ENCODE data around the gene MIF4GD. TPM values are rescaled to one million over a fixed set of nuclear protein-coding genes. Genes with fewer than 3 reads are reported as not detected.

MIF4GD gene
- polyA plus RNA-seq, 4 donors: 13.0 to 29.7 (median 22.9) TPM

DNA sequence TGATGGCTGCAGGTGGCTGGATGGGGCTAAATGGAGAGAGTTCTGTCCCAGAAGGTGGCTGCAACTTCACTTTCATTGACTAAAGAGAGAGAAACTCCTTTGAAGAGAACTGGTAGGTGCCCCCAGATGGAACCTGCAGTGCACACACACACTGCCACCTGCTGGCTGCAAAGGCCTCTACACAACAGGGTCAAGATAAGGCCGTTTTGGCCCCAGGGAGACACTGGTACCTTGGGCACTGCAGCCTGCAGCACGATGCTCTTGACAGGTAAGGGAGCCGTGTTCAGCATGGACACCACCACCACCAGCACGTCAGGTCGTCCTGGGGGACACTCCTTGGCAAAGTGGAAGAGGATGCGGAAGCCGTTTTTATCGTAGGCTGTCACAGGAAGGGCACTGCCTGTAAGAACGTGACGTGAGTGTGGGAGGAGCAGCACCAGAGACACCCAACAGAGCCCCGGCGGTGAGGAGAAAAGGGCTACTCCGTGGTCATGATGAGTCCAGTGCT, 32.3 kb downstream of the MIF4GD start:
- Histone ChIP-seq H3K27ac (ENCODE audit: low read depth in 1 of 3, low read length in 2 of 3) (peak overlapping the region in 1 of 3 donors; percentile 63), H3K36me3 (ENCODE audit: control insufficient read depth in 3 of 3, insufficient read depth in 2 of 3, low read depth in 1 of 3, low read length in 3 of 3) (peaks cover 19 to 95% (median 32%) of the 10 kb centered on the region in 3 donors), H3K4me1 (ENCODE audit: control insufficient read depth in 3 of 3, insufficient read depth in 2 of 3, low read depth in 1 of 3, low read length in 2 of 3) (peaks cover 0 to 36% (median 0%) of the 10 kb centered on the region in 3 donors), H3K9me3 (ENCODE audit: control insufficient read depth in 2 of 2, insufficient read depth in 1 of 2, low read depth in 1 of 2, low read length in 1 of 2) (no peaks in the 10 kb centered on the region), H3K4me3 (ENCODE audit: low read depth in 1 of 3, low read length in 3 of 3) (no peak overlapping the region), H3K27me3 (ENCODE audit: control insufficient read depth in 3 of 3, insufficient read depth in 3 of 3, low read length in 3 of 3) (no peaks in the 10 kb centered on the region)
- FAIRE-seq (no peak), DNase-seq (peak; percentile 67 to 79)
- WGBS, 3 donors: 50 to 55% (median 51%) methylated on average over 13 of the region's 13 CpGs

DNA sequence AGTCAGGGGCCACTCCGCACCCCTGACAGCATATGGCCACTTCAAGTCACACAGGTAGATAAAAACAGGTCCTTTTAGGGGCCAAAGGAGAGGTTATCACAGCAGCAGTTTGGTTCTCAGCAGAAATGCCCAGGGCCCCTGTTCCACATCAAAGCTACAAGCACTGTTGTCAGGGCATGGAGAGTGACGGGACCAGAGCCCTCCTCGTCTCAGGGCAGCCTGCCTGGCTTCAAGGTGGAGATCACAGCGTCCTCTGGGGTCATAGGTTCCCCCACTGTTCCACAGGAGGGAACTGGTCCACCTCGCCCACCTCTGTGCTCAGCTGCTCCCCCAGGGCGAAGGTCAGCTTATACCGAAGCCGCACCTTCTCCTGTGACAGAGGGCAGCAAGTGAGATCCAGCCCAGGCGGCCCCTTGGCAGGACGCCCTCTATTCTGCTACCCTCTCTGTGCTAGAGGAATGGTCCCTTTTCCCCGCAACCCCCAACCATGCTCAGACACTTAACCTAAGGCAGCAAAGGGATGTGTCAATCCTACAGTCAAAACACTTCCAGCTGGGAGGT, 32.9 kb downstream of the MIF4GD start:
- DNase-seq (peak; percentile 48 to 61), FAIRE-seq (no peak)
- 25 to 65% (median 49%) methylated on average over 11 of the region's 11 CpGs for WGBS, 3 donors
- H3K27me3 ChIP-seq (ENCODE audit: control insufficient read depth in 3 of 3, insufficient read depth in 3 of 3, low read length in 3 of 3): no peaks in the 10 kb centered on the region
- peaks cover 0 to 36% (median 0%) of the 10 kb centered on the region in 3 donors for H3K4me1 ChIP-seq (ENCODE audit: control insufficient read depth in 3 of 3, insufficient read depth in 2 of 3, low read depth in 1 of 3, low read length in 2 of 3)
- H3K4me3 ChIP-seq (ENCODE audit: low read depth in 1 of 3, low read length in 3 of 3): no peak overlapping the region
- H3K27ac ChIP-seq (ENCODE audit: low read depth in 1 of 3, low read length in 2 of 3): peak overlapping the region in 2 of 3 donors; percentile 3 to 63
- H3K9me3 ChIP-seq (ENCODE audit: control insufficient read depth in 2 of 2, insufficient read depth in 1 of 2, low read depth in 1 of 2, low read length in 1 of 2): no peaks in the 10 kb centered on the region
- H3K36me3 ChIP-seq (ENCODE audit: control insufficient read depth in 3 of 3, insufficient read depth in 2 of 3, low read depth in 1 of 3, low read length in 3 of 3): peaks cover 19 to 93% (median 27%) of the 10 kb centered on the region in 3 donors

- peaks cover 0 to 36% (median 0%) of the 10 kb centered on the region in 3 donors for H3K4me1 ChIP-seq (ENCODE audit: control insufficient read depth in 3 of 3, insufficient read depth in 2 of 3, low read depth in 1 of 3, low read length in 2 of 3)
- FAIRE-seq (no peak), DNase-seq (no peak)
- no peak overlapping the region for H3K4me3 ChIP-seq (ENCODE audit: low read depth in 1 of 3, low read length in 3 of 3)
- 79 to 91% (median 84%) methylated on average over 11 to 12 of the region's 12 CpGs for WGBS, 3 donors
- H3K36me3 ChIP-seq (ENCODE audit: control insufficient read depth in 3 of 3, insufficient read depth in 2 of 3, low read depth in 1 of 3, low read length in 3 of 3): peaks cover 25 to 93% (median 26%) of the 10 kb centered on the region in 3 donors
- no peaks in the 10 kb centered on the region for H3K9me3 ChIP-seq (ENCODE audit: control insufficient read depth in 2 of 2, insufficient read depth in 1 of 2, low read depth in 1 of 2, low read length in 1 of 2)
- H3K27me3 ChIP-seq (ENCODE audit: control insufficient read depth in 3 of 3, insufficient read depth in 3 of 3, low read length in 3 of 3): no peaks in the 10 kb centered on the region
- peak overlapping the region in 1 of 3 donors; percentile 63 for H3K27ac ChIP-seq (ENCODE audit: low read depth in 1 of 3, low read length in 2 of 3)
These were observed 33.7 kb downstream of the MIF4GD start for GRCh38 chr17:75237100-75238014.

DNA sequence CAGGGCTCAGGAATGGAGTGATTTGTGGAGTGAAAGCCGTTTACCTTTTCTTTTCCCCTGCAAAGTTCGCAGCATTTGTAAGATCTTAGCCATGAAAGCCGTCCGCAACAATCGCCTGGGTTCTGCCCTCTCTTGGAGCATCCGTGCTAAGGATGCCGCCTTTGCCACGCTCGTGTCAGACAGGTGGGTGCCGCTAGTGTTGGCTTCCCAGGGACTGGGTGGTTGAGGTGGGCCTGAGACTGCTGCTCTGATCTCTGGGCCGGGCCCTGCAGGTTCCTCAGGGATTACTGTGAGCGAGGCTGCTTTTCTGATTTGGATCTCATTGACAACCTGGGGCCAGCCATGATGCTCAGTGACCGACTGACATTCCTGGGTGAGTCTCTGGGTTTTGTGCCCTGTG, 38.2 kb downstream of the MIF4GD start:
- no peak overlapping the region for H3K4me3 ChIP-seq (ENCODE audit: low read depth in 1 of 3, low read length in 3 of 3)
- peaks cover 14 to 91% (median 33%) of the 10 kb centered on the region in 3 donors for H3K36me3 ChIP-seq (ENCODE audit: control insufficient read depth in 3 of 3, insufficient read depth in 2 of 3, low read depth in 1 of 3, low read length in 3 of 3)
- no peaks in the 10 kb centered on the region for H3K9me3 ChIP-seq (ENCODE audit: control insufficient read depth in 2 of 2, insufficient read depth in 1 of 2, low read depth in 1 of 2, low read length in 1 of 2)
- H3K4me1 ChIP-seq (ENCODE audit: control insufficient read depth in 3 of 3, insufficient read depth in 2 of 3, low read depth in 1 of 3, low read length in 2 of 3): peaks cover 0 to under 1% (median 0%) of the 10 kb centered on the region in 3 donors
- H3K27me3 ChIP-seq (ENCODE audit: control insufficient read depth in 3 of 3, insufficient read depth in 3 of 3, low read length in 3 of 3): no peaks in the 10 kb centered on the region
- FAIRE-seq (no peak), DNase-seq (no peak)
- WGBS, 3 donors: 96 to 97% (median 97%) methylated on average over 13 of the region's 13 CpGs
- H3K27ac ChIP-seq (ENCODE audit: low read depth in 1 of 3, low read length in 2 of 3): no peak overlapping the region

DNA sequence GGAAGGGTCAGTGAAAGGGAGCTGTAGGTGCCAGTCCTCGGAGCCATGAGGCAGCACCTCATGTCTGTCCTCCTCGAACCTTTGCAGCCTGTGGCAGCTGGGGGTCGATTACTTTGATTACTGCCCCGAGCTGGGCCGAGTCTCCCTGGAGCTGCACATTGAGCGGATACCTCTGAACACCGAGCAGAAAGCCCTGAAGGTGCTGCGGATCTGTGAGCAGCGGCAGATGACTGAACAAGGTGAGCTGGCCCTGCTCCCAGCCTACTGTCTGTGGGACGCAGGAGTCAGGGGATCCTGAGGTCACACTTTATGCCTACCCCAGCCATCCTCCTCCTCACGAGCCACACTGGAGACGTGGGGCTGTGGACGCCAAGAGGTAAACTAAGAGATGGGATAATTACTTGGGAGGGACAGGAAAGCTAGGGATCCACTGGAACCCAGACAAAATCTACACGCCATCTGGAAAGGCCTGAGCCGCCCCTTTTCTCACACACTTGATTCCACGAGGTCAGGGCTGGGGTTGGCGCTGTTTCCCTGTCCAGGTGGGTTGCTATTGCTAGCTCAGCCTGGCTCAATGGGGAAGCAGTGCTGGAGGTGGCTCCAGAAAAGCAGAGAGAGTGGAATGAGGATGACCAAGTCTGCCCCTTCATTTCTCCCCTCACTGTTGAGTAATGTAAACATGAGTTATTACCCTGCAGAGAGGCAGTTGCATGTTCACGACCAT, 39.1 kb downstream of the MIF4GD start:
- Histone ChIP-seq H3K36me3 (ENCODE audit: control insufficient read depth in 3 of 3, insufficient read depth in 2 of 3, low read depth in 1 of 3, low read length in 3 of 3) (peaks cover 9 to 89% (median 30%) of the 10 kb centered on the region in 3 donors), H3K27me3 (ENCODE audit: control insufficient read depth in 3 of 3, insufficient read depth in 3 of 3, low read length in 3 of 3) (no peaks in the 10 kb centered on the region), H3K9me3 (ENCODE audit: control insufficient read depth in 2 of 2, insufficient read depth in 1 of 2, low read depth in 1 of 2, low read length in 1 of 2) (no peaks in the 10 kb centered on the region), H3K4me3 (ENCODE audit: low read depth in 1 of 3, low read length in 3 of 3) (no peak overlapping the region), H3K27ac (ENCODE audit: low read depth in 1 of 3, low read length in 2 of 3) (no peak overlapping the region), H3K4me1 (ENCODE audit: control insufficient read depth in 3 of 3, insufficient read depth in 2 of 3, low read depth in 1 of 3, low read length in 2 of 3) (no peaks in the 10 kb centered on the region)
- no peak for FAIRE-seq
- WGBS, 3 donors: 90 to 93% (median 91%) methylated on average over 18 of the region's 18 CpGs
- no peak for DNase-seq

DNA sequence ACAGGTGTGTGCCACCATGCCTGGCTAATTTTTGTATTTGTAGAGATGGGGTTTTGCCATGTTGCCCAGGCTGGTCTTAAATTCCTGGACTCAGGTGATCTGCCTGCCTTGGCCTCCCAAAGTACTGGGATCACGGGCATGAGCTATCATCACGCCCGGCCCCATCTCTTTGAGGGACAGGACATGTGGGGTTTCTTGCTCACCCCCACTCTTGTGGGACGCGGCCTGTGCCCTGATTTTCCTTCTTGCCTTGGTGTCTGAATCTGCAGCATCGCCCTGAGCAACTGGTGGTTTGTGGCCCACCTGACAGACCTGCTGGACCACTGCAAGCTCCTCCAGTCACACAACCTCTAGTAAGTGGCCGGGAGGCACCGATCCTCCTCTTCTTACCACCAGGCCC, 40.0 kb downstream of the MIF4GD start:
- Histone ChIP-seq H3K36me3 (ENCODE audit: control insufficient read depth in 3 of 3, insufficient read depth in 2 of 3, low read depth in 1 of 3, low read length in 3 of 3) (peaks cover 8 to 92% (median 33%) of the 10 kb centered on the region in 3 donors), H3K4me3 (ENCODE audit: low read depth in 1 of 3, low read length in 3 of 3) (no peak overlapping the region), H3K9me3 (ENCODE audit: control insufficient read depth in 2 of 2, insufficient read depth in 1 of 2, low read depth in 1 of 2, low read length in 1 of 2) (no peaks in the 10 kb centered on the region), H3K27ac (ENCODE audit: low read depth in 1 of 3, low read length in 2 of 3) (no peak overlapping the region), H3K27me3 (ENCODE audit: control insufficient read depth in 3 of 3, insufficient read depth in 3 of 3, low read length in 3 of 3) (no peaks in the 10 kb centered on the region), H3K4me1 (ENCODE audit: control insufficient read depth in 3 of 3, insufficient read depth in 2 of 3, low read depth in 1 of 3, low read length in 2 of 3) (no peaks in the 10 kb centered on the region)
- DNase-seq (no peak), FAIRE-seq (no peak)
- 86 to 96% (median 96%) methylated on average over 8 of the region's 8 CpGs for WGBS, 3 donors

DNA sequence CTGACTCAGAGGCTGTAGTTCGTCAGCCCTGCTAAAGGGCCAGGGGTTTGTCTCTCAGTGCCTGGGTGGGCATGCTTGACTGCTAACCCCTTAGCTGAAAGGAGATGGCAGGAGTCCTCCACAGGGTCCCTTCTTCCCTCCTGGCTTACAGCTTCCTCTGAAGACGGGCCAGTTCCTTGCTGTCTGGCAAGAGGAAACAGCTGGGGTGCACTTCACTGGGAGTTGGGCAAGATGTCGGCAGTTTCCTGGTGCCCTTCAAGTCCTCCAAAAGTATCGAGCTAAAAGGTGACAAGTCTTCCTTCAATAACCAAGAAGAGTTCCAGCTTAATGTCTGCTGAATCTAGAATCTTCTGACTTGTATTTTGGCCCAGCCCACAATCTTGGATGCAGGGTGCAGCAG, 42.2 kb downstream of the MIF4GD start:
- peaks cover 14 to 93% (median 27%) of the 10 kb centered on the region in 3 donors for H3K36me3 ChIP-seq (ENCODE audit: control insufficient read depth in 3 of 3, insufficient read depth in 2 of 3, low read depth in 1 of 3, low read length in 3 of 3)
- 78 to 83% (median 83%) methylated on average over 4 of the region's 4 CpGs for WGBS, 3 donors
- no peaks in the 10 kb centered on the region for H3K9me3 ChIP-seq (ENCODE audit: control insufficient read depth in 2 of 2, insufficient read depth in 1 of 2, low read depth in 1 of 2, low read length in 1 of 2)
- H3K4me1 ChIP-seq (ENCODE audit: control insufficient read depth in 3 of 3, insufficient read depth in 2 of 3, low read depth in 1 of 3, low read length in 2 of 3): no peaks in the 10 kb centered on the region
- DNase-seq (no peak), FAIRE-seq (no peak)
- H3K27me3 ChIP-seq (ENCODE audit: control insufficient read depth in 3 of 3, insufficient read depth in 3 of 3, low read length in 3 of 3): no peaks in the 10 kb centered on the region
- peak overlapping the region in 1 of 3 donors; percentile 24 for H3K27ac ChIP-seq (ENCODE audit: low read depth in 1 of 3, low read length in 2 of 3)
- H3K4me3 ChIP-seq (ENCODE audit: low read depth in 1 of 3, low read length in 3 of 3): no peak overlapping the region

GRCh38 chr17:75228305-75228704, 42.7 kb downstream of the MIF4GD start:
- no peaks in the 10 kb centered on the region for H3K4me1 ChIP-seq (ENCODE audit: control insufficient read depth in 3 of 3, insufficient read depth in 2 of 3, low read depth in 1 of 3, low read length in 2 of 3)
- H3K36me3 ChIP-seq (ENCODE audit: control insufficient read depth in 3 of 3, insufficient read depth in 2 of 3, low read depth in 1 of 3, low read length in 3 of 3): peaks cover 14 to 93% (median 27%) of the 10 kb centered on the region in 3 donors
- H3K4me3 ChIP-seq (ENCODE audit: low read depth in 1 of 3, low read length in 3 of 3): no peak overlapping the region
- WGBS, 3 donors: 70 to 73% (median 70%) methylated on average over 2 of the region's 2 CpGs
- H3K27ac ChIP-seq (ENCODE audit: low read depth in 1 of 3, low read length in 2 of 3): no peak overlapping the region
- H3K27me3 ChIP-seq (ENCODE audit: control insufficient read depth in 3 of 3, insufficient read depth in 3 of 3, low read length in 3 of 3): no peaks in the 10 kb centered on the region
- no peaks in the 10 kb centered on the region for H3K9me3 ChIP-seq (ENCODE audit: control insufficient read depth in 2 of 2, insufficient read depth in 1 of 2, low read depth in 1 of 2, low read length in 1 of 2)
- FAIRE-seq (no peak), DNase-seq (no peak)
